NCI-H1436 (cell line): ENCODE measurements around the gene FAM222B.

Source experiments
- DNase-seq: peaks from one replicate; lab custom pipeline; 2025; lab: John Stamatoyannopoulos, UW

FAM222B gene

GRCh38 chr17:28763804-28764266 is 78.8 kb downstream of the FAM222B start:
- DNase-seq: peak; percentile 87

- no peak for DNase-seq
These were observed 79.3 kb downstream of the FAM222B start for GRCh38 chr17:28763137-28763799.

GRCh38 chr17:28760601-28761562 is 81.7 kb downstream of the FAM222B start:
- no peak for DNase-seq

- DNase-seq: no peak
These were observed 83.2 kb downstream of the FAM222B start for GRCh38 chr17:28759256-28759865.

GRCh38 chr17:28758411-28759121 is 84.0 kb downstream of the FAM222B start:
- DNase-seq: no peak

GRCh38 chr17:28756049-28756804 is 86.4 kb downstream of the FAM222B start:
- DNase-seq: no peak

- DNase-seq: no peak
These were observed 87.1 kb downstream of the FAM222B start for GRCh38 chr17:28755486-28755885.

- DNase-seq: no peak
These were observed 90.8 kb downstream of the FAM222B start for GRCh38 chr17:28751600-28752366.

GRCh38 chr17:28750178-28751047 is 92.2 kb downstream of the FAM222B start:
- DNase-seq: peak; percentile 96

GRCh38 chr17:28749516-28750177 is 92.9 kb downstream of the FAM222B start:
- DNase-seq: no peak

- DNase-seq: no peak
These were observed 93.6 kb downstream of the FAM222B start for GRCh38 chr17:28748852-28749515.

- DNase-seq: no peak
These were observed 94.5 kb downstream of the FAM222B start for GRCh38 chr17:28747801-28748750.

GRCh38 chr17:28747051-28747691 is 95.4 kb downstream of the FAM222B start:
- no peak for DNase-seq

- peak; percentile 11 for DNase-seq
These were observed 96.0 kb downstream of the FAM222B start for GRCh38 chr17:28746611-28747050.

GRCh38 chr17:28745786-28746411 is 96.7 kb downstream of the FAM222B start:
- no peak for DNase-seq
